HG03469 (cell line): Measurements from ENCODE around the gene LHX8.
"Not testable (repeated sequence)": the region's sequence is repeated elsewhere in the genome, so short reads cannot be mapped to it uniquely, and the experiment has no call there.

Source experiments
- ATAC-seq: cut with Tn5 transposase; IDR thresholded peaks from one replicate; pipeline ENCODE4 v1.9.1; 2021; ENCODE audit warnings: mild to moderate bottlenecking, moderate library complexity, moderate number of reproducible peaks; ENCODE audit not compliant: unreplicated experiment

Gene LHX8

DNA sequence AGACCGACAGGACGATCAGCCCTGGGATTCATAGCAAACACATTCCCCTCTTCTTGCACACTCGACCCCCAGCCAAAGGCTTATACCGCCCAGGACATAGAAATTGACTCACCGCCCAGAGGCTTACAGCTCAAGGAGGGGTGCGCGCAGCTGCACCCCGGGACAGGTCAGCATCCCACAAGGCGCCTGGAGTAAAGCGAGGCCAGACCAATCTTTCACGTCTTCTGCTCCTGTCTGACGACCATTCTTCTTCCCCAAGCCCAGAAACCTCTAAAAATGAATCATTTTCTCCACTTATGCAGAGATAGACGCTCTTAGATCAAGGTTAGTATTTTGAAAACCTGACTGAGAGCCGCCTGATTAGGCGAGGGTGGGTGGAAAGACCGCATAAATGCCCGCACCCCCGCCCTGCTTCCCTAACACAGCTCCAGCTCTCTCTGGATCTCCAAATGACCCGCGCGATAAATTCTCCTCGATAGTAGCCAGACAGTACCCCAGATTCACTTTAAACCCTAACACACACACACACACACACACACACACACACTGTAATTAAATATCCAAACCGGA lies 1.9 kb upstream of the LHX8 start:
- no peak for ATAC-seq

DNA sequence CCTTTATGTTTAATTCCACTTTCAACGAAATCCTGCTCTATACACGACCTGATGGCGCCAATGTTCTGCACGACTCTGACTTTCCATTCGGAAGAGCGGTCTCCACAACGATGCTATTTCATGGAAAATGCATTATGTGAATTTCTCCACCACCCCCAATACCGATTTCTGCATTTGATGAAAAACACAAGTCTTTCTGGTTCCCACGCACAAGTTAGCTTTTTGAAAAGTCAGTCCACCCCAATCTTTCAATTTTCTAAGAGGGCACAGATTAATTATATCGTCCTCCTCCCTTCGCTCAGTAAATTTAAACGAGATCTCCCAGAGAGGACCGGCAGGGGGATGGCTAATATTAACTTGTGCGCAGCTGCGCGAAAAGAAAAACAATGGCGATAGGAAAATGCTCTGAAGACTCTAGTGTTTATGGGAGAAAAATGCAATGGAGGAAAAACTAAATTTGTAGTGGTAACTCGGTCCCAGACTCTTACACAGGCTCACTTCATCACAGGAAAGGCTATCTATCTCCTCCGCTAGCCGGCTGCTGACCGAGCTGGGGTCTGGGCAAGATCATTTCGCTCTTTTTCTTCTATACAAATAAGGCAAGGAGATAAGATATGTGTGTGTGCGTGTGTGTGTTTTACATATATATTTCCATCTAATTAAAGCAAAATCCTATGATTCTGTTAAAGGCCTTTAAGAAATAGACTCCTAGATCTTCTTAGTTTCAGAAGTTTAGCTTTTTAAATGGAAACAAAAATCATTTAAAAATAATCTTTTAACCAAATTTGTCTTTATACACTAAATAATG lies 1.2 kb upstream of the LHX8 start:
- no peak for ATAC-seq

DNA sequence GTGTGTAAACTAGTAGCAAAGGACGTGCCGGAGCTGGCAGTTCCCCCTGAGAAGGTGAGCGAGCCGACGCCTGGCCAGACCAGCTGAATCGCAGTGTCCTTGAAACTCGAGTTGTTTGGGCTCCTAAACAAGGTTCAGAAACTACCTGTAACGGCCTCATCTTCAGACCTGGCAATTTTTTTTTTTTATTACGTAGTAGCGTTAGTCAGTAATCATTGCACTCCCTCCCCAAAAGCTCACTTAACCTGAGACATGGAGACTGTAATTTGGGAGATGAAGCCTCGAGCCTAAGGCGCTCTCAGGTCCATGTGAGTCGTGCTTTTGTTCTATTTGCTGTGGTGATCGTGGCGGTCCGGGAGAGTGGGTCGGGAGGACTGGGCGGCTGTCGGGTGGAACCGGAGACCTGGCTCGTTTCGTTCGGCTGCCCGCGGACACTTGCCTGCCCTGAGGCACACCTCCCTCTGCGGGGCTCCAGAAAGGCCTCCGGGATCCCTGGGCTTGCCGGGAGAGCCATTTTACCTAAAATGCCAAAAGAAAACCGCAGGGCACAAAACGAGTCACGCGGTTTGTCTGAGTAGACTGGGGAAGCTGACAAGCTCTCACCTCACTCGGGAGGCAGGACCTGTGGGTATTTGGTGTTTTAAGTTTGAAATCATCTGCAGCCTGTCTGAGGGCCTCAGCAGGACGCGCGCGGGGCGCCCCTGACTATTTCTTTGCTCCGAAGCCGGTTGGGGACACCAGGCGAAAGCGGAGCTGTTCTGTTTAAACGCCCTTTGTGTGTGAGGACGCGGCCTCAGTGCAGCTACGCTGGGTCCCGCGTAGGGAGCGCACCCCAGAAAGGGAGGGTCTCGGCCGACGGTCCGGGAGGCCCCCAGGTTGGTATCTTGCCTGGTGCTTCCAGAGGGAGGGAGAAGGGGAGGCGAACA lies 722 bp downstream of the LHX8 start:
- no peak for ATAC-seq

GRCh38 chr1:75135573-75136194 lies 1.5 kb downstream of the LHX8 start:
- ATAC-seq, result no peak

DNA sequence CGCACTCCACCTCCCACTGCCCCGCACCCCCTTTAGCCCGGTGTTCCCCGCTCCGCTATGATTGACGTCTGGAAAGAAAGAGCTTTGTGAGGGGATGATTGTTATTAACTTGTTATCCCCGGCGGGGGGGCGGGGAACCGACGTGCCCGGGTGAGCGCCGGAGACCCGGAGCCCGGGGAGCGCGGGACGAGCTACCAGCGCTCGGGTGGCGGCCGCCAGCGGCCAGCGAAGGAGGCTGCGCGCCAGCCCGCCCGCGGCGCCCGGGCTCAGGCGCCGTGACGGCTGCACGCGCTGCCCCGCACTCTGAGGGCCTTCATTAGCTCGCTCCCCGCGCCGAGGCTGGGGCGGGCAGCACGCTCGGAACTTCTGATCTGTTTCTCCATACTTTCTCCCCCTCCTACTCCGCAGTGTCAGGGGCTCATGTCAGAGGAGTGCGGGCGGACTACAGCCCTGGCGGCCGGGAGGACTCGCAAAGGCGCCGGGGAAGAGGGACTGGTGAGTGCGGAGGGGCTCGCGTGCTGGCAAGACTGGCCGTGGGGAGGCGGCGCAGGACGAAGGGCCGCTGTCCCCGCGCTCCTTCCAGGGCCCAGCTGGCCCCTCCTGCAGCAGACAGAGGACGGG lies 2.1 kb downstream of the LHX8 start:
- ATAC-seq, result no peak

- no peak for ATAC-seq
Observed at GRCh38 chr1:75136921-75137641, 2.9 kb downstream of the LHX8 start.

- ATAC-seq, result no peak
Observed at GRCh38 chr1:75152092-75152491, 17.9 kb downstream of the LHX8 start.

GRCh38 chr1:75159154-75159553 lies 25.0 kb downstream of the LHX8 start:
- no peak for ATAC-seq

- no peak for ATAC-seq
Observed at GRCh38 chr1:75165264-75165663, 31.1 kb downstream of the LHX8 start.

DNA sequence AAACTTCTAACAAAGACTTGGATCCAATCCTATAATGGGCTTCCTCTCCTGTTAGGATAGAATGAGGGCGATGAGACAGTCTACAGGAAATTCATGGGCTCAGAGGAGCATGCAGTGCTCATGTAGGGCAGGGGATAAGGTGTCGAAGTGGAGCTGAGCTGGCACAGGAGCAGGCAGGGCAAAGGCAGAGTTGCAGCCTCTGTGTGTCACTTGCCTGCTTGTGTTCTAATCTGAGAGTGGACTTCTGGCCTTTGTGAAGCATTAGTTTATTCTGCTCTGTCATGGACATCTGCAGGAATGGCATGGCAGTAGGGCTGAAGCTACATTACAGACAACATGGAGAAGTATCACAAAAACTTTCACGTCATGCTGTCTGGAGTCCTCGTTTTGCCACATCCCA lies 32.6 kb downstream of the LHX8 start:
- ATAC-seq, result no peak

DNA sequence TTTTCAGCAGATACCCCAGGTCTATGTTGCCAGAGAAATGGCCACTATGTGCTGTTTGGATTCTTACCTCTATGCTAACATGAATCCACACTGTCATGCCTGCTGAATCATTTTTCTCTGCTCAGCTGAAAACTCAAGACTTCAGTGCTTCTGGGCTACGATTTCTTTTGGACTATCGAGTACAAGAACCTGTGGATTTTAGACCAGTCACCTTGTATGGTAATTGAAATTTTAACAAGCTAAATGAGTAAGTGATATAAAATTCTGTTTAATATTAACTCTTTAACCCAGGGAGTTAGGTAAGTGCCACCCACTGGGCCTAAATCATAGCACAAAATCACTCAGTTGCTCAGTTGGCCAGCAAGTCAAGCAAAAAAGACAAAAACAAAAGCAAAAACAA lies 35.8 kb downstream of the LHX8 start:
- ATAC-seq, result no peak

DNA sequence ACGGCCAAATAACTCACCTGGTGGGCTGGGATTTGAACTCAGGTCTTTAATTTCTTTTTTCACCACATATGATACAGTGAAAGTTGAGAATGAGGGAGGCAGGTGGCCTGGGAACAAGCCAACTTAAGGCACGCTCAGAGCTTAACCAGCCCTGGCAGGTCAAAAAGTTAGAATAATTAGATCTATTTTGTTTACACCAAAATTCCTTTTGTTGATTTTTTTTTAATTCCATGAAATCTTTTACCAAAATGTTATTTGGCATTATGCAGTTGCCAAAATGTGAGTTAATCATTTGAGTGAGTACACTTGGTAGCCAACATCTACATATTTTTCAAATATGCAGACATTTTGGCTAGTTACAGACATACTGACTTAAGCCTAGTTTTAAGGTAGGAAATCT lies 36.8 kb downstream of the LHX8 start:
- ATAC-seq, result no peak

- no peak for ATAC-seq
Observed at GRCh38 chr1:75171876-75172275, 37.7 kb downstream of the LHX8 start.

DNA sequence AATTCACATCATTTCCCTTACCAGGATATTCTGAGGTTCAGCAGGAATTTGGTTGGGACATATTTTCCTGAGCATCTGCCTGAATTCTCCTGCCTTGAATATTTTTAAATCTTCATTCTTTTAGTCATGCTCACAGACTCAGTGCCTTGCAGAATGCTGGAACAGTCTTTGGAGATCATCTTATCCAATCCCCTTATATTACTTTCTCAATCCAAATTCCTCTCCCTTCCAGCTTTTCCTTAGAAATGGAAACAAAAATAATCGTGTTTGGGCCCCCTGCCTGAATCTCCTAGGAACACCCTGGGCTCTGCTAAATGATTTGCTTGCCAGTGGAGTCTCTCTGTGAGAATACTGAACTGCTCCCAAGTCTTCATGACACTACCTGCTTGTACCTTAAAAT lies 38.4 kb downstream of the LHX8 start:
- ATAC-seq, result no peak

DNA sequence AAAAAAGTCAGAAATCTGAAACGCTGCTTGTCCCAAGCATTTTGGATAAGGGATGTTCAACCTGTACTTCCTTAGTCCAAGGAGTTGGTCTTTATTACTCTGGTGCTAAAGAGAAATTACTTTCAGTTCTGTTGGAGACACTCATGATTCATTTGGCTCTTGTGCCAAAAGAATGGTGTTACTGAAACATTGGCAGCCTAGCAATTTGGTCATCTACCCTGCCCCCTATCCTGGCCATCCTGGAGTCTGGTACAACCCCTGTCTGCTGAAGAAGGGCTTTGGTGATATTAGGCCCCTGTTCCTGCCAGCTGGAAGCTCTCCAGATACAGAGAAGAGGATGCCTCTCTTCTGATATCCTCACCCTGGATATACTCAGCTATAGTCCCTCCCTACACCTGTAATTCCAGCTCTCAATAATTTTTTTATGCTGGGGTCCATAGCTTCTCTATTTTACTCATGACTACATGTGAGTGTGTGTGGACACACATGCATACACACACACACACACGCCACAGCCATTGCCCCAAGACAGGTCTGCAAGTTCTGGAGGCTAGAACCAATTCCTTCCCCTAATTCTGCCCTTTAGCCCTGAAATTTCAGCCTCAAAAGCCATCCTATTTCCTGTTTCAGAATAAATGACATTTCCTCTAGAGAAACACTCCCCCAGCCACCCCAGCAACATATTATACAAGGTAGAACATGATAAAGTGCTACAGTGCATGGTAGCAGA lies 40.0 kb downstream of the LHX8 start:
- no peak for ATAC-seq

- ATAC-seq, result not testable (repeated sequence)
Observed at GRCh38 chr1:75181214-75181955, 47.2 kb downstream of the LHX8 start.

DNA sequence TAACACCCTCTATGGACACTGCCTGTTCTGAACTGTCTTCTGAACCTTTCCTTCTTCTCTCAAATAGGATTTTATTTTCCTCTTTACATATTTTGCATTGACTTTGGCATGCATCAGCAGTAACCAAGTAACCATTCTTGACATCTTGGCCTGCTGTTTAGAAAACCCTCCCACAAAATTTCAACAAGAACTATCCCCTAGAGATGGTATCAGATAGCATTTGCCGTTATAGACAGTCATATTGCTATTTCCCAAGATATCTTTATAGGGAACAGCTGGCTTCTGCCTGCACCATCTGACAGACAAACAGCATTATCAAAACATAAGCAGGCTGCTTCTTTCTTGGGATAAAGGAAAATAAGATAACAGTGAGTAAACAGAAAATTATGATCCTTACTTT lies 54.7 kb downstream of the LHX8 start:
- no peak for ATAC-seq

GRCh38 chr1:75198163-75198562 lies 64.0 kb downstream of the LHX8 start:
- no peak for ATAC-seq

DNA sequence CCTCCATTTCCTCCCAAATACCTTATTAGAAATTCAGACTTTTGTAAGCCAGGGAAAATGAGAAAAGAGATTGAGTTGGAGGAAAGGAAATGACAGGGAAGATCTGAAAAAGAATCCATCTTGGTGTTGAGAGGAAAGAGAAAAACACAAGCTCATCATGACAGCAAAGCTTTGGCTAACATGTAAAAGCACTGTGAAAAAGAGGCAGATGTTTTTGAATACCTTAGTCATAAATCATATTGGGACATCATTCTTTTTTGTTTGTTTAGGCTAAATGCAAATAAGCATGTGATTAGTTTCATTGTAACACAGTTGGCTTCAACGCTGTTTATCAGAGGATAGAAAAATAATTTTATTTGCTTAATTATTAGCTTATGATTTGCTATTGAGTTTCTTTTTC lies 64.6 kb downstream of the LHX8 start:
- ATAC-seq, result no peak
